Upper lobe of left lung (tissue), 6 donors: ENCODE results near the gene HAP1. TPM values are rescaled to one million over a fixed set of nuclear protein-coding genes. Genes with fewer than 3 reads are reported as not detected.

Experiments
- ATAC-seq, 2 donors: fragments of 200-7000 bp; cut with Tn5 transposase; one replicate each; pipeline ENCODE4 v1.9.1; 2022; ENCODE audit warnings: mild to moderate bottlenecking in 2 of 2, moderate library complexity in 2 of 2; ENCODE audit not compliant: low FRiP score in 2 of 2
- DNase-seq, 2 donors: peaks; one replicate each; pipeline ENCODE4 v3.0.0-alpha.2; 2019 to 2020
- H3K27ac ChIP-seq, 4 donors: fragments of 200-600 bp; sonication (generic); one replicate each; pipeline ENCODE4 v1.5.1; 2016 to 2019
- H3K27me3 ChIP-seq, 4 donors: fragments of 200-600 bp; sonication (generic); one replicate each; pipeline ENCODE4 v1.5.1; 2017 to 2019
- H3K36me3 ChIP-seq, 4 donors: fragments of 200-600 bp; sonication (generic); one replicate each; pipeline ENCODE4 v1.5.1; 2016 to 2019
- H3K4me1 ChIP-seq, 4 donors: fragments of 200-600 bp; sonication (generic); one replicate each; pipeline ENCODE4 v1.5.1; 2018 to 2019
- H3K4me3 ChIP-seq, 4 donors: fragments of 200-600 bp; sonication (generic); one replicate each; pipeline ENCODE4 v1.5.1; 2017 to 2019; ENCODE audit warnings: mild to moderate bottlenecking in 2 of 4, moderate library complexity in 1 of 4
- H3K9me3 ChIP-seq, 4 donors: fragments of 200-600 bp; sonication (generic); one replicate each; pipeline ENCODE4 v1.5.1; 2018 to 2019
- EP300 ChIP-seq, 4 donors: sonication (generic); formaldehyde crosslinking; IDR thresholded peaks; one replicate each; pipeline ENCODE4 v1.5.1; 2017; ENCODE audit warnings: antibody characterized with exemption in 4 of 4, control low read depth in 2 of 4
- POLR2A ChIP-seq, 4 donors: fragments of 450-650 bp; IDR thresholded peaks; one replicate each; pipeline ENCODE4 v1.5.1; 2016 to 2017; ENCODE audit warnings: antibody characterized with exemption in 4 of 4, mild to moderate bottlenecking in 2 of 4
- POLR2AphosphoS5 ChIP-seq, 2 donors: sonication (generic); formaldehyde crosslinking; IDR thresholded peaks; one replicate each; pipeline ENCODE4 v1.5.1; 2017; ENCODE audit warnings: antibody characterized with exemption in 2 of 2
- WGBS, 2 donors: methylation state at CpG; one replicate each; pipeline ENCODE4 v1.1.5; 2017 to 2018; 5-methylcytosine and 5-hydroxymethylcytosine counted together
- total RNA-seq, 6 donors: library from RNA; depleted of rRNA in 4 of 6; stranded (reverse); fragments of >200 nt in 4 of 6; gene quantifications; one replicate each; pipeline versions ENCODE4 v1.1.0 to v1.2.1, GENCODE V29; 2016 to 2021
- TF ChIP-seq, protein P1 (sequence below), 6 experiments: fragments of 450-650 bp in 4 of 6; fragments of 200-600 bp in 2 of 6; sonication (generic) in 2 of 6; IDR thresholded peaks; one replicate each; pipeline ENCODE4 v1.5.1; 2016 to 2019; ENCODE audit warnings: antibody characterized with exemption in 6 of 6
- donor health status: DM: no; HTN: no; CAD: no; lungs with moderate emphysema.
- donor health status: DM: no; HTN: yes; CAD: no; lungs with severe emphysema.

HAP1 gene
- total RNA-seq, 6 donors from 2014 or later = 0.14 to 1.0 (median 0.59) TPM; not detected in 2

DNA sequence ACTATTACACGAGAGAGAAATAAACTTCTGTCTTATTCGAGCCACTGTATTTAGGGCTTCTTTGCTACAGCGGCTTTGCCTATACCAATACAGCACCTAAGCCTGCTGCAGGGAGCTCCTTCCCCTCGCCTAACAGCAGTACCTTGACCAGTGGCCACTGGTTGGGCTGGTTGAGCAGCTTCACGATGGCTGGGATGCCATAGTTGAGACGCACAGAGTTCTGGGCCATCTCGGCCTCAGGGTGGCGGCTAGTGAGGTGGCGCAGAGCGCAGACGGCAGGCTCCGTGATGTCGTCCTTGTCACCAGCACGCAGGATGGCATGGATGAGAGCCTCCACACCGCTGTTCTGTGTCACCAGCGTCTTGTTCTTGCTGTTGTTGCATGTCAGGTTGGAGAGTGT, 28.4 kb upstream of the HAP1 start:
- H3K9me3 ChIP-seq = no peaks in the 10 kb centered on the region
- DNase-seq (no peak), ATAC-seq (no peak)
- H3K4me3 ChIP-seq = no peak overlapping the region
- no peaks in the 10 kb centered on the region for H3K4me1 ChIP-seq
- TF ChIP-seq POLR2AphosphoS5 (IDR thresholded peaks at IDR 0.05) (no peak), POLR2A (IDR thresholded peaks at IDR 0.05) (no peak), EP300 (IDR thresholded peaks at IDR 0.05) (no peak)
- TF ChIP-seq, protein P1, sequence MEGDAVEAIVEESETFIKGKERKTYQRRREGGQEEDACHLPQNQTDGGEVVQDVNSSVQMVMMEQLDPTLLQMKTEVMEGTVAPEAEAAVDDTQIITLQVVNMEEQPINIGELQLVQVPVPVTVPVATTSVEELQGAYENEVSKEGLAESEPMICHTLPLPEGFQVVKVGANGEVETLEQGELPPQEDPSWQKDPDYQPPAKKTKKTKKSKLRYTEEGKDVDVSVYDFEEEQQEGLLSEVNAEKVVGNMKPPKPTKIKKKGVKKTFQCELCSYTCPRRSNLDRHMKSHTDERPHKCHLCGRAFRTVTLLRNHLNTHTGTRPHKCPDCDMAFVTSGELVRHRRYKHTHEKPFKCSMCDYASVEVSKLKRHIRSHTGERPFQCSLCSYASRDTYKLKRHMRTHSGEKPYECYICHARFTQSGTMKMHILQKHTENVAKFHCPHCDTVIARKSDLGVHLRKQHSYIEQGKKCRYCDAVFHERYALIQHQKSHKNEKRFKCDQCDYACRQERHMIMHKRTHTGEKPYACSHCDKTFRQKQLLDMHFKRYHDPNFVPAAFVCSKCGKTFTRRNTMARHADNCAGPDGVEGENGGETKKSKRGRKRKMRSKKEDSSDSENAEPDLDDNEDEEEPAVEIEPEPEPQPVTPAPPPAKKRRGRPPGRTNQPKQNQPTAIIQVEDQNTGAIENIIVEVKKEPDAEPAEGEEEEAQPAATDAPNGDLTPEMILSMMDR (IDR thresholded peaks at IDR 0.05) = no peak
- no peaks in the 10 kb centered on the region for H3K27me3 ChIP-seq
- H3K36me3 ChIP-seq = peaks cover 69 to 98% (median 84%) of the 10 kb centered on the region in 4 donors
- no peak overlapping the region for H3K27ac ChIP-seq
- WGBS, 2 donors = 92 to 96% methylated on average over 7 to 16 of the region's 16 CpGs

DNA sequence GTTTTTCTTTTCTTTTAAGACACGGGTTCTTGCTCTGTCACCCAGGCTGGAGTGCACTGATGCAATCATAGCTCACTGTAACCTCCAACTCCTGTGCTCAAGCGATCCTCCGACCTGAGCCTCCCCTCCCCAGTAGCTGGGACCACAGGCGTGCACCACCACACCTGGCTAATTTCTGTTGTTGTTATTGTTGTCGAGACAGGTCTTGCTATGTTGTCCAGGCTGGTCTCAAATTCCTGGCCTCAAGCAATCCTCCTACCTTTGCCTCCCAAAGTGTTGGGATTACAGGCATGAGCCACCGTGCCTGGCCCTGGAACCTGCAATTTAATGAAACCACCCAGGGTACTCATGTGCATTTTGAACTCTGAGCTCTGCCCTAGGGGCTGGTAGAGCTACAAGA, 27.9 kb upstream of the HAP1 start:
- TF ChIP-seq POLR2AphosphoS5 (IDR thresholded peaks at IDR 0.05) (no peak), POLR2A (IDR thresholded peaks at IDR 0.05) (no peak), EP300 (IDR thresholded peaks at IDR 0.05) (no peak)
- TF ChIP-seq, protein P1 (IDR thresholded peaks at IDR 0.05) = no peak
- H3K36me3 ChIP-seq = peaks cover 70 to 98% (median 82%) of the 10 kb centered on the region in 4 donors
- WGBS, 2 donors = 78 to 96% methylated on average over 6 of the region's 6 CpGs
- no peaks in the 10 kb centered on the region for H3K4me1 ChIP-seq
- no peak overlapping the region for H3K27ac ChIP-seq
- no peak for DNase-seq
- no peaks in the 10 kb centered on the region for H3K27me3 ChIP-seq
- no peaks in the 10 kb centered on the region for H3K9me3 ChIP-seq
- no peak for ATAC-seq
- H3K4me3 ChIP-seq = no peak overlapping the region

DNA sequence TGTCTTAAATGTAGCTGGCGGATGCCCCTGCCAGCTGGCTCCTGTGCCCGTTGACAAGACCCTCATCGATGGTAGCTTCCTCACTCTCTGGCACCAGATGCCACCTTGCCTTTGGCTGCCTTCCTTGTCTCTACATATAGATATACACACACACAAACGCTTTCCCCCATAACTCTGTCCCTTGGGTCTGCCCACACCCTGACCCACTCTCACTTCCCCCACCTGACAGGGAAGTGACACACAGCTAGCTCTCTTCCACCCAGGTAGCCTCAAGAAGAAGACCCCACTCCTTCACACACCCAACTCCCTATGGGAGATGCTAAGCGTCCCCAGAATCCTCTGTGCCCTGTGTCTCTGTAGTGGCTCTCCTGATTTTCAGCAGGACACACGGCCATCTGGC, 26.4 kb upstream of the HAP1 start:
- peaks cover 62 to 98% (median 83%) of the 10 kb centered on the region in 4 donors for H3K36me3 ChIP-seq
- no peaks in the 10 kb centered on the region for H3K27me3 ChIP-seq
- no peaks in the 10 kb centered on the region for H3K4me1 ChIP-seq
- TF ChIP-seq EP300 (IDR thresholded peaks at IDR 0.05) (no peak), POLR2AphosphoS5 (IDR thresholded peaks at IDR 0.05) (no peak), POLR2A (IDR thresholded peaks at IDR 0.05) (no peak)
- TF ChIP-seq, protein P1 (IDR thresholded peaks at IDR 0.05) = no peak
- no peak for ATAC-seq
- no peak overlapping the region for H3K4me3 ChIP-seq
- no peaks in the 10 kb centered on the region for H3K9me3 ChIP-seq
- WGBS, 2 donors = 92% methylated on average over 6 of the region's 6 CpGs
- DNase-seq = no peak
- no peak overlapping the region for H3K27ac ChIP-seq

DNA sequence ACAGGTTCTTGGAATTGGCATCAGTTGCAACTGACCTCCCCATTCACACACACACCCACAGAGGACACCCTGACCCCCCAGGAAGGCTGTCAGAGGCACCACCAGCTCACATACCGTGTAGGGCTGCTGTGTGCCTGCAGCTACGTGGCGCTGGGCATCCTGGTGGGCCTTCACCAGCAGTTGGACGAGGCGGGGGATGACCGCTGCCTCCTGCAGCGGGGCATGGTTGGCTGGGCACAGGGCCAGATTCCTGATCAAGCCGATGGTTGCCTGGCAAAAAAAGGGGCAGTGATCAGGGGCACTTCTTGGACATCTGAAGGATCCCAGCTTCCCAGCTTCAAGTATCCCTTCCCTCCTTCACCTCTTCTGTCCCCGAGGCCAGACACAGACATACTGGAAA, 24.2 kb upstream of the HAP1 start:
- WGBS, 2 donors = 89 to 90% methylated on average over 1 to 9 of the region's 9 CpGs
- H3K27me3 ChIP-seq = no peaks in the 10 kb centered on the region
- peaks cover 50 to 92% (median 82%) of the 10 kb centered on the region in 4 donors for H3K36me3 ChIP-seq
- H3K27ac ChIP-seq = no peak overlapping the region
- ATAC-seq = peak in 1 of 2 donors; percentile 31
- TF ChIP-seq, protein P1 (IDR thresholded peaks at IDR 0.05) = no peak
- TF ChIP-seq POLR2AphosphoS5 (IDR thresholded peaks at IDR 0.05) (no peak), POLR2A (IDR thresholded peaks at IDR 0.05) (no peak), EP300 (IDR thresholded peaks at IDR 0.05) (no peak)
- no peak for DNase-seq
- no peak overlapping the region for H3K4me3 ChIP-seq
- H3K9me3 ChIP-seq = no peaks in the 10 kb centered on the region
- no peaks in the 10 kb centered on the region for H3K4me1 ChIP-seq

DNA sequence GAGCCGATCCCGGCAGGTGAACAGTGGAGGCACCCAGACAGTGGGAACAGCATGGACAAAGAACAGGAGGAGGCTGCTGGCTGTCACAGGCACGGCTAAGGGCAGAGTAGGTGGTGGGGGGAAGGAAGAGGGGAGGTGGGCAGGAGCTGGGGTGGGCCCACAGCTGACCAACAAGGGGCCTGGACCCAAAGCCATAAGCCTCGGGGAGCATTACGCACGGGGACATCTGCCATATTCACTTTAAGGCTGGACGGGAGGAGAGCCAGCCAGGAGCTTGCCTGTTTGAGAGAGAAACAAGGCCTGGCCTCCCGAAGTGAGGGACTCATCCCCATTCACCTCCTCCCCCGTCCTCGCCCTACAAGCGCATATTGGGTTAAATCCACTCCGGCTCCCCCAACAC, 19.6 kb upstream of the HAP1 start:
- no peak overlapping the region for H3K4me3 ChIP-seq
- H3K27ac ChIP-seq = no peak overlapping the region
- H3K27me3 ChIP-seq = no peaks in the 10 kb centered on the region
- TF ChIP-seq POLR2A (IDR thresholded peaks at IDR 0.05) = no peak
- TF ChIP-seq, protein P1 (IDR thresholded peaks at IDR 0.05) = no peak
- TF ChIP-seq EP300 (IDR thresholded peaks at IDR 0.05) = no peak
- no peak for TF ChIP-seq POLR2AphosphoS5 (IDR thresholded peaks at IDR 0.05)
- WGBS, 2 donors = 89 to 91% methylated on average over 11 to 12 of the region's 12 CpGs
- H3K9me3 ChIP-seq = no peaks in the 10 kb centered on the region
- H3K36me3 ChIP-seq = peaks cover 13 to 50% (median 44%) of the 10 kb centered on the region in 4 donors
- H3K4me1 ChIP-seq = no peaks in the 10 kb centered on the region
- no peak for DNase-seq
- no peak for ATAC-seq
